Astrocyte (in vitro differentiated cells and primary cell): ENCODE data around the gene CDS2.

Source experiments
- EZH2 ChIP-seq: IDR thresholded peaks from 2 replicates; pipeline ENCODE4 v1.6.1; 2012; ENCODE audit warnings: mild to moderate bottlenecking, low read length, inconsistent platforms; ENCODE audit not compliant: insufficient read depth
- TF ChIP-seq, protein P1 (sequence below): IDR thresholded peaks from 2 replicates; pipeline ENCODE4 v1.5.1; 2011; ENCODE audit warnings: low read depth, mild to moderate bottlenecking, inconsistent platforms, low read length, moderate library complexity; ENCODE audit not compliant: insufficient read depth

DNA sequence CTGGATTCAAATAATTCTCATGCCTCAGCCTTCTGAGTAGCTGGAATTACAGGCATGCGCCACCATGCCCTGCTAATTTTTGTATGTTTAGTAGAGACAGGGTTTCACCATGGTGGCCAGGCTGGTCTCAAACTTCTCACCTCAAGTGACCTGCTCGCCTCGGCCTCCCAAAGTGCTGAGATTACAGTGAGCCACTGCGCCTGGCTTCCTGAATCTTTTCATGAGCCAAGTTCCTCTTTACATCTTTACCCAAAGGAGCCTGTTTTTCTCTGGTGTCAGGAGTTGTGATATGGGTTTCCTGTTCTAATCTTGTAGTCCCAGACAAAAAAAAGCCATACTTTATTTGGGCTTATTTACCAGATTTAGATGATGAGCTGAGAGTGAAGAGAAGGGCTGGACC lies 41.4 kb upstream of the CDS2 start:
- TF ChIP-seq, protein P1, sequence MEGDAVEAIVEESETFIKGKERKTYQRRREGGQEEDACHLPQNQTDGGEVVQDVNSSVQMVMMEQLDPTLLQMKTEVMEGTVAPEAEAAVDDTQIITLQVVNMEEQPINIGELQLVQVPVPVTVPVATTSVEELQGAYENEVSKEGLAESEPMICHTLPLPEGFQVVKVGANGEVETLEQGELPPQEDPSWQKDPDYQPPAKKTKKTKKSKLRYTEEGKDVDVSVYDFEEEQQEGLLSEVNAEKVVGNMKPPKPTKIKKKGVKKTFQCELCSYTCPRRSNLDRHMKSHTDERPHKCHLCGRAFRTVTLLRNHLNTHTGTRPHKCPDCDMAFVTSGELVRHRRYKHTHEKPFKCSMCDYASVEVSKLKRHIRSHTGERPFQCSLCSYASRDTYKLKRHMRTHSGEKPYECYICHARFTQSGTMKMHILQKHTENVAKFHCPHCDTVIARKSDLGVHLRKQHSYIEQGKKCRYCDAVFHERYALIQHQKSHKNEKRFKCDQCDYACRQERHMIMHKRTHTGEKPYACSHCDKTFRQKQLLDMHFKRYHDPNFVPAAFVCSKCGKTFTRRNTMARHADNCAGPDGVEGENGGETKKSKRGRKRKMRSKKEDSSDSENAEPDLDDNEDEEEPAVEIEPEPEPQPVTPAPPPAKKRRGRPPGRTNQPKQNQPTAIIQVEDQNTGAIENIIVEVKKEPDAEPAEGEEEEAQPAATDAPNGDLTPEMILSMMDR = no peak
- no peak for TF ChIP-seq EZH2
